D721Med (cell line): ENCODE data around the gene NTF3.
A peak's percentile ranks its signal among the peaks of the same experiment; 100 is the strongest.

ENCODE experiments used
- DNase-seq: peaks from one replicate; pipeline ENCODE4 v3.0.0; 2011; ENCODE audit warnings: low spot score; ENCODE audit not compliant: insufficient read length
- FAIRE-seq: peaks from 2 replicates; lab custom pipeline; 2011; peaks lifted over from hg19 to GRCh38; lab: Jason Lieb, UNC
- TF ChIP-seq, protein P1 (sequence below): IDR thresholded peaks from 2 replicates; pipeline ENCODE4 v1.5.1; 2012; ENCODE audit warnings: mild to moderate bottlenecking, control low read depth; ENCODE audit not compliant: insufficient read depth; ENCODE audit errors: missing control alignments

Gene NTF3

GRCh38 chr12:5515458-5515857, 83.5 kb downstream of the NTF3 start:
- TF ChIP-seq, protein P1, sequence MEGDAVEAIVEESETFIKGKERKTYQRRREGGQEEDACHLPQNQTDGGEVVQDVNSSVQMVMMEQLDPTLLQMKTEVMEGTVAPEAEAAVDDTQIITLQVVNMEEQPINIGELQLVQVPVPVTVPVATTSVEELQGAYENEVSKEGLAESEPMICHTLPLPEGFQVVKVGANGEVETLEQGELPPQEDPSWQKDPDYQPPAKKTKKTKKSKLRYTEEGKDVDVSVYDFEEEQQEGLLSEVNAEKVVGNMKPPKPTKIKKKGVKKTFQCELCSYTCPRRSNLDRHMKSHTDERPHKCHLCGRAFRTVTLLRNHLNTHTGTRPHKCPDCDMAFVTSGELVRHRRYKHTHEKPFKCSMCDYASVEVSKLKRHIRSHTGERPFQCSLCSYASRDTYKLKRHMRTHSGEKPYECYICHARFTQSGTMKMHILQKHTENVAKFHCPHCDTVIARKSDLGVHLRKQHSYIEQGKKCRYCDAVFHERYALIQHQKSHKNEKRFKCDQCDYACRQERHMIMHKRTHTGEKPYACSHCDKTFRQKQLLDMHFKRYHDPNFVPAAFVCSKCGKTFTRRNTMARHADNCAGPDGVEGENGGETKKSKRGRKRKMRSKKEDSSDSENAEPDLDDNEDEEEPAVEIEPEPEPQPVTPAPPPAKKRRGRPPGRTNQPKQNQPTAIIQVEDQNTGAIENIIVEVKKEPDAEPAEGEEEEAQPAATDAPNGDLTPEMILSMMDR, result no peak
- FAIRE-seq (peak; percentile 82), DNase-seq (no peak)

GRCh38 chr12:5516371-5517241, 84.7 kb downstream of the NTF3 start:
- DNase-seq, result no peak
- TF ChIP-seq, protein P1, result no peak
- FAIRE-seq, result no peak

DNA sequence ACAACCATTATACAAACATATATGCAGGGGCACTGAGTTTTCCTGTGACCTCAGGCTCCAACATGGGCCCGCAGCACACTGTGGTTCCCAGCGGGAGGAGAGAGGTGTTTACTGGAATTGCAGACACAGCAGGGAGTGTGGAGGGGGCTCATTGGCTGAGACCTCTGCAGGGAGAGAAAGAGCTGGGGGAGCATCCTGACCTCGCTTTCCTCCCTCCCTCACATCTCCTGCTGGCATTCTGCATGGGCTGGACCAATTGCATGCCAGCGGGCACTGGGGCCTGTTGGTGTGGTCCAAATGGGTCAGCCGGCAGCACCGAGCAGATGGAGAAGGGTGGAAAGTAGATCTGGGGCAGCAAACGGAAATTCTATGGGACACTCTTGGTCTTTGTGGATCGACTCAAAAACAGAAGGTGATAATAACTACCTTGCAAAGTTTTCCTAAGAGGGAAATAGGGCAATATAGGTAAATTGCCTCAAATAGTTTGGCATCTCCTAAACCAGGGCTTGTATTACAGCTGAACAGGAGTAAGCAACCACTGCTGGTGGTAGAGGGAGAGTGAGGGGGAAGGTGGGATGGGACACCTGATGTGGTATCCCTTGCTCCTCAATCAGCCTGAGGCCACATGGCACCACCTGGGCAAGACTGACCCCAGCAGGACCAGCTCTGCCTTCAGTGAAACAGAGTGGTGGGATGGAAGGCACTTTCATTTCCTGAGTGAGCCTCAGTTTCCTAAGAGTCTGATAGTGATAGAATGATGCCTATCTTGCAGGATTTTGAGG, 86.9 kb downstream of the NTF3 start:
- TF ChIP-seq, protein P1, result no peak
- no peak for DNase-seq
- FAIRE-seq, result no peak

GRCh38 chr12:5520037-5520436, 88.1 kb downstream of the NTF3 start:
- DNase-seq (no peak), FAIRE-seq (no peak)
- TF ChIP-seq, protein P1, result no peak

- DNase-seq (no peak), FAIRE-seq (no peak)
- TF ChIP-seq, protein P1, result no peak
Measured at GRCh38 chr12:5520831-5521230, 88.9 kb downstream of the NTF3 start.

- TF ChIP-seq, protein P1, result no peak
- DNase-seq (no peak), FAIRE-seq (no peak)
Measured at GRCh38 chr12:5521456-5522325, 89.8 kb downstream of the NTF3 start.
